H1 (cell line): ENCODE results near the gene NPY2R. TPM values are rescaled to one million over a fixed set of nuclear protein-coding genes. Genes with fewer than 3 reads are reported as not detected.

ENCODE experiments used
- CHD1 ChIP-seq: IDR thresholded peaks from 2 replicates; pipeline ENCODE4 v1.6.1; 2012; ENCODE audit warnings: low read depth, low read length, improper control_type of control experiment
- CHD7 ChIP-seq: fragments of 300-600 bp; sonication (generic); IDR thresholded peaks from 2 replicates; pipeline ENCODE4 v1.7.1; 2012; ENCODE audit warnings: low read length, moderate library complexity, mild to moderate bottlenecking, inconsistent platforms; ENCODE audit not compliant: insufficient replicate concordance
- CTCF ChIP-seq, 3 experiments: IDR thresholded peaks; 1 replicate in 2 of 3; 2 replicates in 1 of 3; pipeline versions ENCODE4 v1.5.1 to v1.6.1; 2011; ENCODE audit warnings: low read length in 3 of 3, mild to moderate bottlenecking in 3 of 3, inconsistent platforms in 2 of 3, low read depth in 1 of 3, moderate library complexity in 1 of 3; ENCODE audit not compliant: insufficient read depth in 1 of 3; ENCODE audit errors: control extremely low read depth in 1 of 3
- EGR1 ChIP-seq: IDR thresholded peaks from 2 replicates; pipeline ENCODE4 v1.6.1; 2011; ENCODE audit warnings: low read depth, low read length, borderline replicate concordance
- JUND ChIP-seq: IDR thresholded peaks from 2 replicates; pipeline ENCODE4 v1.6.1; 2011; ENCODE audit warnings: mild to moderate bottlenecking, improper control_type of control experiment, low read length
- NRF1 ChIP-seq: IDR thresholded peaks from 2 replicates; pipeline ENCODE4 v1.6.1; 2011; ENCODE audit warnings: mild to moderate bottlenecking, low read depth, low read length, improper control_type of control experiment
- RNF2 ChIP-seq: fragments of 200-900, 300-1000 bp; sonication (generic); IDR thresholded peaks from 2 replicates; pipeline ENCODE4 v1.7.1; 2016; ENCODE audit warnings: borderline replicate concordance, low read depth, mild to moderate bottlenecking, antibody characterized with exemption, low read length; ENCODE audit not compliant: poor library complexity, severe bottlenecking; ENCODE audit errors: missing control alignments
- SIRT6 ChIP-seq: IDR thresholded peaks from one replicate; pipeline ENCODE4 v1.7.1; 2012; ENCODE audit warnings: low read length, inconsistent platforms
- SP1 ChIP-seq: IDR thresholded peaks from 2 replicates; pipeline ENCODE4 v1.6.1; 2011; ENCODE audit warnings: low read depth, low read length
- SP2 ChIP-seq: IDR thresholded peaks from 2 replicates; pipeline ENCODE4 v1.6.1; 2012; ENCODE audit warnings: mild to moderate bottlenecking, low read length, inconsistent platforms
- polyA plus RNA-seq, 7 experiments: library from polyadenylated mRNA; depleted of rRNA in 3 of 7; stranded (reverse) in 5 of 7; unstranded in 2 of 7; fragments of >200 nt in 5 of 7; fragments of 200-250 nt in 2 of 7; gene quantifications; 1 replicate in 5 of 7; 2 replicates in 1 of 7; 4 replicates in 1 of 7; pipeline versions ENCODE4 v1.2.1 to v1.2.3, GENCODE V29; 2011 to 2013; ENCODE audit warnings: missing spikeins in 2 of 7, mixed read lengths in 2 of 7
- total RNA-seq: library from RNA; stranded (reverse); fragmentation: NEBNext Ultra II Directional; extraction: Animal tissue kit (Norgen Biotek cat#: 25700); gene quantifications from 2 replicates; pipeline ENCODE4 v1.2.1, GENCODE V29; 2021

Gene NPY2R
- total and polyA plus RNA-seq, 2 of the 8 experiments (the other 6 are each of a cell fraction or from before 2014, with no cell fraction given), result 0.09 to 0.41 TPM

- TF ChIP-seq CHD7, result no peak
- TF ChIP-seq SP1, result no peak
- TF ChIP-seq CHD1, result no peak
- TF ChIP-seq SIRT6, result no peak
- TF ChIP-seq EGR1, result no peak
- TF ChIP-seq JUND, result no peak
- TF ChIP-seq NRF1, result no peak
- TF ChIP-seq CTCF (IDR thresholded peaks at IDR 0.05; ENCODE audit: control extremely low read depth in 1 of 3, insufficient read depth in 1 of 3, low read depth in 1 of 3, low read length in 3 of 3), result no peak
- no peak for TF ChIP-seq SP2
- TF ChIP-seq RNF2, result no peak
Observed at GRCh38 chr4:155179216-155179615, 29.2 kb upstream of the NPY2R start (continued).
